OCI-LY1 (cell line): ENCODE results near the gene RWDD4.

Experiments
- H2AFZ ChIP-seq: fragments of 200-600 bp; sonication (generic), shearing (Covaris generic); 2 replicates; pipeline ENCODE4 v1.6.0; 2014; ENCODE audit warnings: antibody characterized with exemption, mild to moderate bottlenecking, low read length
- H3F3A ChIP-seq: fragments of 200-600 bp; sonication (generic), shearing (Covaris generic); 2 replicates; pipeline ENCODE4 v1.6.0; 2014; ENCODE audit warnings: mild to moderate bottlenecking, antibody characterized with exemption, low read length, moderate library complexity; ENCODE audit not compliant: insufficient read depth
- H3K27ac ChIP-seq: fragments of 200-600 bp; sonication (generic); 2 replicates; pipeline ENCODE4 v1.5.1; 2014; ENCODE audit warnings: low read length, mixed run types, mild to moderate bottlenecking, low read depth; ENCODE audit not compliant: poor library complexity, severe bottlenecking
- H3K27me3 ChIP-seq: fragments of 200-600 bp; sonication (generic); 2 replicates; pipeline ENCODE4 v1.6.0; 2014; ENCODE audit warnings: antibody characterized with exemption, mild to moderate bottlenecking, low read length, moderate library complexity; ENCODE audit not compliant: insufficient read depth
- H3K36me3 ChIP-seq: fragments of 200-600 bp; sonication (generic); 2 replicates; pipeline ENCODE4 v1.6.1; 2014; ENCODE audit warnings: mild to moderate bottlenecking, antibody characterized with exemption, low read length, moderate library complexity, mixed read lengths; ENCODE audit not compliant: insufficient read depth
- H3K4me1 ChIP-seq: fragments of 200-600 bp; sonication (generic); 2 replicates; pipeline ENCODE4 v1.5.1; 2014; ENCODE audit warnings: mild to moderate bottlenecking, low read length, moderate library complexity; ENCODE audit not compliant: insufficient read depth, severe bottlenecking
- H3K4me2 ChIP-seq: fragments of 200-600 bp; sonication (generic), shearing (Covaris generic); 2 replicates; pipeline ENCODE4 v1.6.1; 2014; ENCODE audit warnings: low read length
- H3K4me3 ChIP-seq: fragments of 200-600 bp; sonication (generic); 2 replicates; pipeline ENCODE4 v1.5.1; 2014; ENCODE audit warnings: low read length, low read depth, mild to moderate bottlenecking, mixed read lengths; ENCODE audit not compliant: poor library complexity, severe bottlenecking
- H3K79me2 ChIP-seq: fragments of 200-600 bp; shearing (Covaris generic); 2 replicates; pipeline ENCODE4 v1.6.1; 2016; ENCODE audit warnings: mixed run types, low read length, mixed read lengths; ENCODE audit not compliant: insufficient read depth
- H3K9ac ChIP-seq: fragments of 200-600 bp; sonication (generic), shearing (Covaris generic); 2 replicates; pipeline ENCODE4 v1.6.1; 2014; ENCODE audit warnings: mild to moderate bottlenecking, low read length, mixed read lengths
- H3K9me2 ChIP-seq: fragments of 200-600 bp; sonication (generic), shearing (Covaris generic); 2 replicates; pipeline ENCODE4 v1.6.1; 2014; ENCODE audit warnings: low read depth, mild to moderate bottlenecking, low read length, mixed read lengths
- H3K9me3 ChIP-seq: fragments of 200-600 bp; shearing (Covaris generic); 2 replicates; pipeline ENCODE4 v1.6.1; 2014; ENCODE audit warnings: low read length, mixed read lengths
- H4K20me1 ChIP-seq: fragments of 200-600 bp; sonication (generic), shearing (Covaris generic); 2 replicates; pipeline ENCODE4 v1.6.0; 2016; ENCODE audit warnings: mild to moderate bottlenecking, low read length; ENCODE audit not compliant: insufficient read depth
- CTCF ChIP-seq: fragments of 200-600 bp; sonication (generic), shearing (Covaris generic); IDR thresholded peaks from 2 replicates; pipeline ENCODE4 v1.5.1; 2017; ENCODE audit warnings: mild to moderate bottlenecking, antibody characterized with exemption, low read length, moderate library complexity, mixed read lengths
- EZH2 ChIP-seq: fragments of 200-600 bp; sonication (generic), shearing (Covaris generic); IDR thresholded peaks from 2 replicates; pipeline ENCODE4 v1.8.0; 2017; ENCODE audit warnings: borderline replicate concordance, mixed run types, mild to moderate bottlenecking, antibody characterized with exemption, low read length, moderate library complexity, mixed read lengths

The RWDD4 gene

GRCh38 chr4:183596067-183596757 lies 62.8 kb downstream of the RWDD4 start:
- Histone ChIP-seq H2AFZ (no peak overlapping the region), H3K4me2 (no peak overlapping the region), H3K9me3 (no peaks in the 10 kb centered on the region), H3K27me3 (no peaks in the 10 kb centered on the region), H3K79me2 (no peaks in the 10 kb centered on the region), H3K36me3 (no peaks in the 10 kb centered on the region), H3K9ac (no peak overlapping the region), H3K4me1 (no peaks in the 10 kb centered on the region), H3K27ac (no peak overlapping the region), H3F3A (no peaks in the 10 kb centered on the region), H4K20me1 (no peaks in the 10 kb centered on the region), H3K4me3 (no peak overlapping the region), H3K9me2 (no peaks in the 10 kb centered on the region)
- TF ChIP-seq CTCF: no peak
- TF ChIP-seq EZH2: no peak

- TF ChIP-seq CTCF: no peak
- no peak for TF ChIP-seq EZH2
- Histone ChIP-seq H3K27ac (no peak overlapping the region), H3F3A (no peaks in the 10 kb centered on the region), H2AFZ (no peak overlapping the region), H3K9me3 (no peaks in the 10 kb centered on the region), H3K4me3 (no peak overlapping the region), H3K9ac (no peak overlapping the region), H3K4me2 (no peak overlapping the region), H3K27me3 (no peaks in the 10 kb centered on the region), H4K20me1 (no peaks in the 10 kb centered on the region), H3K36me3 (no peaks in the 10 kb centered on the region), H3K79me2 (no peaks in the 10 kb centered on the region), H3K4me1 (no peaks in the 10 kb centered on the region), H3K9me2 (no peaks in the 10 kb centered on the region)
These were observed 64.2 kb downstream of the RWDD4 start for GRCh38 chr4:183594823-183595222.

DNA sequence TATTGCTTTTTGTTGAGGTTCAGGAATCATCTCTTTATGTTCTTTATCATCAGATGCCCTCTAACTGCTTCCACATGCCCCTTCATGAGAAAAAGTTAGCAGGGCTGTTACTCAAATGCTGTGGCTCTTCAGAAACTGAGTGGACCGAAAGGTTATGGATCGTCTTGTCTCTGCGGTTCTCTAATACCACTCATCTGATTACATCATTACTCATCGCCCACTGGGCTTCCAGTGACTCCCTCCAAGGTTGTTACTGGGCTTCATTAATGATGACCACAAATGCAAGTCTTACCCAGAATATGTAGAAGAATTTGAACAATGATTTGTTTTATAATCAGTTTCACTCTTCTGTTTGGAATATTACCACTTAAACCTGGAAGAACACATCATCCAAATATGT lies 67.7 kb downstream of the RWDD4 start:
- no peaks in the 10 kb centered on the region for H3F3A ChIP-seq
- H3K27ac ChIP-seq: no peak overlapping the region
- no peak for TF ChIP-seq EZH2
- TF ChIP-seq CTCF: no peak
- no peak overlapping the region for H3K4me3 ChIP-seq
- H4K20me1 ChIP-seq: no peaks in the 10 kb centered on the region
- no peaks in the 10 kb centered on the region for H3K79me2 ChIP-seq
- H3K36me3 ChIP-seq: no peaks in the 10 kb centered on the region
- no peaks in the 10 kb centered on the region for H3K4me1 ChIP-seq
- H3K4me2 ChIP-seq: no peak overlapping the region
- no peak overlapping the region for H3K9ac ChIP-seq
- no peaks in the 10 kb centered on the region for H3K9me3 ChIP-seq
- H3K9me2 ChIP-seq: no peaks in the 10 kb centered on the region
- H2AFZ ChIP-seq: no peak overlapping the region
- no peaks in the 10 kb centered on the region for H3K27me3 ChIP-seq
